VCaP (cell line): ENCODE measurements around the gene TNFRSF12A.
"Not testable (repeated sequence)": the region's sequence is repeated elsewhere in the genome, so short reads cannot be mapped to it uniquely, and the experiment has no call there.

Experiments
- H3K27ac ChIP-seq: fragments of 450-650 bp; 2 replicates; pipeline ENCODE4 v1.5.1; 2017
- CTCF ChIP-seq: fragments of 450-650 bp; conservative IDR thresholded peaks from 2 replicates; pipeline ENCODE4 v1.5.1; 2017; ENCODE audit warnings: mild to moderate bottlenecking, moderate library complexity

Gene TNFRSF12A

GRCh38 chr16:3054965-3055733 is 35.0 kb downstream of the TNFRSF12A start:
- no peak overlapping the region for H3K27ac ChIP-seq
- TF ChIP-seq CTCF, result no peak

GRCh38 chr16:3055734-3056115 is 35.6 kb downstream of the TNFRSF12A start:
- not testable (repeated sequence) for H3K27ac ChIP-seq

- H3K27ac ChIP-seq, result no peak overlapping the region
These were observed 36.4 kb downstream of the TNFRSF12A start for GRCh38 chr16:3056336-3057180.

GRCh38 chr16:3057181-3058138 is 37.3 kb downstream of the TNFRSF12A start:
- no peak for TF ChIP-seq CTCF
- no peak overlapping the region for H3K27ac ChIP-seq

More at GRCh38 chr16:3056336-3057180, 36.4 kb downstream of the TNFRSF12A start:
- no peak for TF ChIP-seq CTCF

- no peak for TF ChIP-seq CTCF
- H3K27ac ChIP-seq, result peak overlapping the region; percentile 68; the same call in 1 of the 2 replicates
These were observed 38.2 kb downstream of the TNFRSF12A start for GRCh38 chr16:3058139-3059030.

GRCh38 chr16:3059041-3059722 is 39.0 kb downstream of the TNFRSF12A start:
- peak overlapping the region; percentile 68; the same call in 1 of the 2 replicates for H3K27ac ChIP-seq
- TF ChIP-seq CTCF, result peak; percentile 83
